HEK293T (cell line): ENCODE results near the gene CCDC83.

Source experiments
- CTCF ChIA-PET: fragments of 350-600 bp; formaldehyde crosslinking; extraction: SDS; loops from one replicate; lab custom pipeline; 2021; ENCODE audit warnings: antibody characterized with exemption, inconsistent platforms; lab: Yijun Ruan, JAX
- POLR2A ChIA-PET: fragments of 350-600 bp; formaldehyde crosslinking; extraction: SDS; loops from one replicate; lab custom pipeline; 2020; ENCODE audit warnings: antibody characterized with exemption, inconsistent platforms; lab: Yijun Ruan, JAX
- DNase-seq: peaks from one replicate; pipeline ENCODE4 v3.0.0; 2012; ENCODE audit warnings: mixed read lengths; ENCODE audit errors: extremely low spot score
- ARNT ChIP-seq: fragments of 450-650 bp; IDR thresholded peaks from 2 replicates; pipeline ENCODE4 v1.6.1; 2017; ENCODE audit warnings: mild to moderate bottlenecking
- BHLHE40 ChIP-seq: fragments of 450-650 bp; IDR thresholded peaks from 2 replicates; pipeline ENCODE4 v1.6.1; 2016; ENCODE audit warnings: mild to moderate bottlenecking, moderate library complexity, borderline replicate concordance
- CTBP1 ChIP-seq: fragments of 450-650 bp; IDR thresholded peaks from 2 replicates; pipeline ENCODE4 v1.6.1; 2016; ENCODE audit warnings: borderline replicate concordance
- ELF4 ChIP-seq: fragments of 450-650 bp; IDR thresholded peaks from 2 replicates; pipeline ENCODE4 v1.6.1; 2017; ENCODE audit warnings: antibody characterized with exemption
- FOXA1 ChIP-seq: fragments of 450-650 bp; IDR thresholded peaks from 2 replicates; pipeline ENCODE4 v1.6.1; 2016; ENCODE audit warnings: mild to moderate bottlenecking
- FOXK2 ChIP-seq: fragments of 450-650 bp; IDR thresholded peaks from 2 replicates; pipeline ENCODE4 v1.6.1; 2016; ENCODE audit warnings: mild to moderate bottlenecking
- FOXM1 ChIP-seq: fragments of 450-650 bp; IDR thresholded peaks from 2 replicates; pipeline ENCODE4 v1.6.1; 2017; ENCODE audit warnings: mild to moderate bottlenecking, borderline replicate concordance
- HDGF ChIP-seq: fragments of 450-650 bp; IDR thresholded peaks from 2 replicates; pipeline ENCODE4 v1.6.1; 2017; ENCODE audit warnings: antibody characterized with exemption, borderline replicate concordance
- L3MBTL2 ChIP-seq: fragments of 450-650 bp; conservative IDR thresholded peaks from 2 replicates; pipeline ENCODE4 v1.6.1; 2016; ENCODE audit warnings: mild to moderate bottlenecking
- LEF1 ChIP-seq: fragments of 450-650 bp; IDR thresholded peaks from 2 replicates; pipeline ENCODE4 v1.6.1; 2017; ENCODE audit warnings: mild to moderate bottlenecking, borderline replicate concordance
- NFRKB ChIP-seq: fragments of 450-650 bp; IDR thresholded peaks from 2 replicates; pipeline ENCODE4 v1.6.1; 2016; ENCODE audit warnings: mild to moderate bottlenecking, moderate library complexity
- PKNOX1 ChIP-seq: fragments of 450-650 bp; IDR thresholded peaks from 2 replicates; pipeline ENCODE4 v1.6.1; 2016
- SP1 ChIP-seq: fragments of 450-650 bp; IDR thresholded peaks from 2 replicates; pipeline ENCODE4 v1.6.1; 2017
- SUZ12 ChIP-seq: fragments of 450-650 bp; IDR thresholded peaks from 2 replicates; pipeline ENCODE4 v1.6.1; 2016; ENCODE audit warnings: mild to moderate bottlenecking
- TARDBP ChIP-seq: fragments of 450-650 bp; IDR thresholded peaks from 2 replicates; pipeline ENCODE4 v1.6.1; 2016
- ZNF384 ChIP-seq: fragments of 450-650 bp; IDR thresholded peaks from 2 replicates; pipeline ENCODE4 v1.6.1; 2016

The CCDC83 gene

DNA sequence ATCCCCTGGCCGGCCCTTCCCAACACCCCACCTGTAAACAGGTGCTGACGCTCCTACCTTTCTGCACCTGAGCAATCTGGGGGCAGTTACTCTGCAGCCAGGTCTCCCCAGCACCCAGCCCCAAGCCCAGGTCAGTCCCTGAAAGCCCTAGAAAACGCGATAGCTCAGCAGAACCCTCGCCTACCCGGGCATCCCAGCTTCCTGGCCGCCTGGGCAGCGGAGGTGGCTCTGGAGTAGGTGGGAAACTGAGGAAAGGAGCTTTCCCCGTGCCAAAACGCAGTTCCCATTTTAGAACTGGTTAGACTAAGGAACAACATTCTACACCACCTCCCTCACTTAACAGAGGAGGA is 44.7 kb upstream of the CCDC83 start:
- ChIA-PET POLR2A (no interaction called here), CTCF (interaction anchor here (0.6 to 1.5 kb wide), 3 partner anchors 14 to 482 kb away, joined by 3 to 6 read pairs (median 3); no protein-coding TSS in a partner anchor)
- DNase-seq = no peak
- no peak for TF ChIP-seq SUZ12

DNA sequence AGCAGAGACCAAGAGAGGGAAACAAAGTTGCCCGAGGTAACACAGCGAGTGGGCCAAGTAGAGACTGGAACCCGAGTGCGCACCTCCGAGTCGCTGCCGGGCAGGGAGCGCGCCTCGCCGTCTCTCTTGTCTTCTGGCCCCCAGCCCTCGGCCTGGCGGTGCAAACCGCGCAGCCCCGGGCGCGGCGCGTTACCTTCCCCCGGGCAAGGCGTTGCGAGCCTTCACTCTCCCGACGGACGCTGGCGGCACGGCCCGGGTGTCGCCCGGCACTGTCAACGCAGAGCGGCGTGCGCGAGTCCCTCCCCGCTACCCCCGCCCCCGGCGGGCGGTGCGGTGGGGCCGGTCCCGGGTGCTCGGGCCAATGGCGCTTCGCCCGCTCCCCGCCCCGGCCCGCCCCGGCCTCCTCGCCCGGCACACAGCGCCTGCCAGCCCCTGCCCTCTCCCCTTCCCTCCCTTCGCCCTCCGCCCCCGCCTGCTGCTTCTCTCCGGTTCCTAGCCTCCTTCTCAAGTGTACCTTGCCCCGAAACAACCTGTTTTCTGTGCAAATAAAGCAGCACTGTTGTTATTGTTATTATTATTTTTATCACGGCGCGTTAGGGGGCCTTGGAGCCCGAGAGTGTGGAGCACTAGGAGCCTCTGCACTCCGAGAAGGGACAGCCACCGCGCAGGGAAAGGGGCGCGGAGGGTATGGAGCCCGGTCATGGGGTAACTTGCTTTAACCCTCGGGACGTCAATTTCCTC is 44.1 kb upstream of the CCDC83 start, which contains the start of gene SYTL2:
Gene SYTL2 (minus strand): TSS at position 271 of the 741 bp plus-strand sequence. CDS start 53,416 bp downstream, outside the sequence.
- POLR2A ChIA-PET = no interaction called here
- CTCF ChIA-PET = interaction anchor here (0.6 to 1.5 kb wide), 2 partner anchors 15 to 481 kb away, joined by 3 to 6 read pairs; no protein-coding TSS in a partner anchor
- TF ChIP-seq ELF4 (no peak), FOXA1 (no peak), CTBP1 (no peak), L3MBTL2 (peak; percentile 78), FOXM1 (no peak), SP1 (no peak)
- DNase-seq = peak; percentile 84

- CTCF ChIA-PET = no interaction called here
- DNase-seq = no peak
- TF ChIP-seq ZNF384 = no peak
- no peak for TF ChIP-seq FOXA1
- TF ChIP-seq SUZ12 = no peak
- TF ChIP-seq LEF1 = no peak
- no peak; the same call in 1 of the 2 replicates for TF ChIP-seq L3MBTL2
- no peak for TF ChIP-seq BHLHE40
- no peak for TF ChIP-seq FOXK2
- no peak for TF ChIP-seq PKNOX1
- TF ChIP-seq ELF4 = no peak
- no peak for TF ChIP-seq NFRKB
- TF ChIP-seq SP1 = no peak
- POLR2A ChIA-PET = no interaction called here
These were observed 43.6 kb upstream of the CCDC83 start for GRCh38 chr11:85811624-85812023.

GRCh38 chr11:85813721-85814120 is 41.5 kb upstream of the CCDC83 start:
- CTCF ChIA-PET = no interaction called here
- DNase-seq = no peak
- no peak for TF ChIP-seq HDGF
- no peak for TF ChIP-seq FOXK2
- no peak for TF ChIP-seq ZNF384
- no peak for TF ChIP-seq SP1
- no peak for TF ChIP-seq SUZ12
- TF ChIP-seq PKNOX1 = no peak
- no peak for TF ChIP-seq FOXM1
- TF ChIP-seq ELF4 = no peak
- no peak for TF ChIP-seq TARDBP
- no peak for TF ChIP-seq CTBP1
- no peak for TF ChIP-seq LEF1
- no peak for TF ChIP-seq FOXA1
- POLR2A ChIA-PET = no interaction called here

DNA sequence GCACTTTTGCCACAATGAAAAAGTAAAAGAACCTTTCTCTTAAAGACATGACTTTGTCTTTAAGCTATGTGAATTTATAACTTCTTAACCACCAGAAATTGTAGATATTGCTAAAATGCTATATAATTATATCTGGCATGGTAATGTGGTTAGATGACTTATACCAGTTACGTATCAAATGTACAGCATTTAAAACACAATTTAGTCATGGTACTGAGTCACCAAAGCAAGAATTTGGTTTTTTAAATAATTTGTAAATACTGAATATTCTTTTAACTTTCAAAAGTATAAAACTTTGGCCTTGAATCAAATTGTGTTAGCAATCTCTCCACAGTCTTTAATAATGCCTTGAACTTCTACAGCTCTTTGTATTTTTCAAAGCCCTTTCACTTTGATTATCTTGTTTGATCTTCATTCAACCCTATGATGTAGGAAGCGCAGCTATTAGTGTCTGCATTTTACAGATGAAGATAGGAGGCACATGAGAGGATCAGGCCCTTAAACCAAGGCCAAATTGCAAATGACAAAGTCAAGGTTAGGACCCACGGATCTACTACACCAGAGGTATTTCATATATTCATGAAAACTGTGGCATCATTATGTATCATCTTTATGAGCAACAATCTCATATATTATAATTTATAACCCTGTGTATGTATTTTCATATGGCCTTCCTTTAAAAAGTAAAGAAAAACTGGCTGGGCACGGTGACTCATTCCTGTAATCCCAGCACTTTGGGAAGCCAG is 39.8 kb upstream of the CCDC83 start:
- ChIA-PET CTCF (no interaction called here), POLR2A (no interaction called here)
- TF ChIP-seq SP1 = no peak
- no peak for TF ChIP-seq FOXM1
- TF ChIP-seq FOXK2 = no peak
- TF ChIP-seq LEF1 = no peak
- no peak for TF ChIP-seq SUZ12
- TF ChIP-seq ARNT = no peak
- no peak for TF ChIP-seq ELF4
- TF ChIP-seq HDGF = no peak
- TF ChIP-seq BHLHE40 = no peak
- no peak for TF ChIP-seq PKNOX1
- TF ChIP-seq CTBP1 = no peak
- no peak for TF ChIP-seq ZNF384
- TF ChIP-seq TARDBP = no peak
- TF ChIP-seq FOXA1 = no peak
- no peak for TF ChIP-seq NFRKB
- TF ChIP-seq L3MBTL2 = no peak
- no peak for DNase-seq

DNA sequence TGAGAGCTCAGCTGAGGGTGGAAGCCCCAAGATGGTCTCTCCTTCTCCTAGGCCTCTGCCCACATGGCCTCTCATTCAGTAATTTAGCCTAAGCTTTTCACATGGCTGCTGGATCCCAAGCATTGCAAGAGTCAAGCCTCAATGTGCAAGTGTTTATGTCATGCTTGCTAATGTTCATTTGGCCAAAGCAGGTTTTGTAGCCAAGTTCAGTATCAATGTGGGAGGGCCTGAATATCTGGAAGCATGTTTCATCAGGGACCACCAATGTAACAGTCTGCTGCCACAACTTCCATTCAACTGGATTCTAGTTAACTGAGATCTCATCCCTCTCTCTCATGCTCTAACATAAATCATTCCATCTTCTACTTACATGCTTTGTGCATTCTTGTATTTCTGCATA is 35.7 kb upstream of the CCDC83 start:
- POLR2A ChIA-PET = no interaction called here
- CTCF ChIA-PET = no interaction called here
- TF ChIP-seq PKNOX1 = no peak
- TF ChIP-seq LEF1 = no peak
- no peak for TF ChIP-seq ZNF384
- TF ChIP-seq CTBP1 = no peak
- no peak for TF ChIP-seq BHLHE40
- no peak for TF ChIP-seq ARNT
- no peak for TF ChIP-seq FOXM1
- TF ChIP-seq L3MBTL2 = no peak
- DNase-seq = no peak
